A549 (cell line): ENCODE results near the gene OSGIN1.

Experiments
- CHD4 ChIP-seq: fragments of 200-600 bp; sonication (generic); IDR thresholded peaks from 2 replicates; pipeline ENCODE4 v1.6.1; 2016; ENCODE audit warnings: antibody characterized with exemption, mild to moderate bottlenecking, borderline replicate concordance
- CTCF ChIP-seq: fragments of >200 bp; sonication (Bioruptor Twin); formaldehyde crosslinking; IDR thresholded peaks from 3 replicates; pipeline ENCODE4 v1.5.1; 2016
- GATA3 ChIP-seq: IDR thresholded peaks from 2 replicates; pipeline ENCODE4 v1.6.1; 2012; ENCODE audit warnings: borderline replicate concordance
- MAZ ChIP-seq: fragments of 150-350 bp; IDR thresholded peaks from 2 replicates; pipeline ENCODE4 v1.6.1; 2014; ENCODE audit warnings: antibody characterized with exemption, low read depth, low read length, borderline replicate concordance
- NFE2L2 ChIP-seq: fragments of 150-350 bp; conservative IDR thresholded peaks from 2 replicates; pipeline ENCODE4 v1.6.1; 2014; ENCODE audit warnings: low read length
- PBX3 ChIP-seq: IDR thresholded peaks from 2 replicates; pipeline ENCODE4 v1.6.1; 2012
- POLR2A ChIP-seq: IDR thresholded peaks from 2 replicates; pipeline ENCODE4 v1.6.1; 2012; ENCODE audit warnings: mild to moderate bottlenecking, low read length
- POLR2AphosphoS2 ChIP-seq: conservative IDR thresholded peaks from 2 replicates; pipeline ENCODE4 v1.6.1; 2012; ENCODE audit warnings: low read length, improper control_type of control experiment, inconsistent platforms
- RAD21 ChIP-seq, 2 experiments: fragments of >200 bp in 1 of 2; sonication (Bioruptor Twin) in 1 of 2; formaldehyde crosslinking in 1 of 2; IDR thresholded peaks in 1 of 2; conservative IDR thresholded peaks in 1 of 2; 2 replicates in 1 of 2; 3 replicates in 1 of 2; pipeline ENCODE4 v1.6.1; 2012 to 2018; ENCODE audit warnings: inconsistent platforms in 1 of 2
- REST ChIP-seq: fragments of 200-600 bp; sonication (generic); IDR thresholded peaks from 2 replicates; pipeline ENCODE4 v1.6.1; 2016; ENCODE audit warnings: antibody characterized with exemption, mild to moderate bottlenecking, moderate library complexity
- USF2 ChIP-seq: fragments of 450-650 bp; IDR thresholded peaks from 2 replicates; pipeline ENCODE4 v1.6.1; 2014; ENCODE audit warnings: antibody characterized with exemption
- TF ChIP-seq, protein P1 (sequence below): IDR thresholded peaks from 2 replicates; pipeline ENCODE4 v1.6.1; 2012
- TF ChIP-seq, protein P2 (sequence below): fragments of 150-350 bp; IDR thresholded peaks from 2 replicates; pipeline ENCODE4 v1.6.1; 2014; ENCODE audit warnings: low read depth, mild to moderate bottlenecking, low read length

DNA sequence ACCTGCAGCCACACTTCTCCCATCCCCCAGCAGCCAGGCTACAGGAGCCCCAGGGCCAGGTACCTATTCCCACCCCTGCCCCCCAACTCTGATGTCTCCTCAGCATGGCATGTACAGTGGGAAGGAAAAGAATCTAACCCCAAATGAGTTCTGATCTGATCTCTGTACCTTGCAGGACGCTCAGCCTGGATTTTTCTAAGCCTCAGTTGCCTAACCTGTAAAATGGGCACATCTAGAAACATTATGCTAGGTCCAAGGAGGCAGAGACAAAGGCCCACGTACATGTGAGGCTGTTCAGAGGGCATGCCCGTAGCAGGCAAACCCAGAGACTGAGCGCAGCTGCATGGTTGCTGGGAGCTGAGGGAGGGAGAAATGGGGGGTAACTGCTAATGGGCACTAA lies 54.5 kb downstream of the OSGIN1 start:
- TF ChIP-seq CHD4 = no peak
- no peak for TF ChIP-seq CTCF
- TF ChIP-seq POLR2A = no peak
- no peak for TF ChIP-seq PBX3
- no peak for TF ChIP-seq RAD21 (conservative IDR thresholded peaks at IDR 0.05 in 1 of 2, IDR thresholded peaks at IDR 0.05 in 1 of 2)
- TF ChIP-seq USF2 = no peak
- TF ChIP-seq NFE2L2 = no peak
- no peak for TF ChIP-seq MAZ
- TF ChIP-seq POLR2AphosphoS2 = no peak
- TF ChIP-seq REST = no peak
- no peak for TF ChIP-seq GATA3
- TF ChIP-seq, protein P1, sequence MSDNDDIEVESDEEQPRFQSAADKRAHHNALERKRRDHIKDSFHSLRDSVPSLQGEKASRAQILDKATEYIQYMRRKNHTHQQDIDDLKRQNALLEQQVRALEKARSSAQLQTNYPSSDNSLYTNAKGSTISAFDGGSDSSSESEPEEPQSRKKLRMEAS = no peak
- TF ChIP-seq, protein P2, sequence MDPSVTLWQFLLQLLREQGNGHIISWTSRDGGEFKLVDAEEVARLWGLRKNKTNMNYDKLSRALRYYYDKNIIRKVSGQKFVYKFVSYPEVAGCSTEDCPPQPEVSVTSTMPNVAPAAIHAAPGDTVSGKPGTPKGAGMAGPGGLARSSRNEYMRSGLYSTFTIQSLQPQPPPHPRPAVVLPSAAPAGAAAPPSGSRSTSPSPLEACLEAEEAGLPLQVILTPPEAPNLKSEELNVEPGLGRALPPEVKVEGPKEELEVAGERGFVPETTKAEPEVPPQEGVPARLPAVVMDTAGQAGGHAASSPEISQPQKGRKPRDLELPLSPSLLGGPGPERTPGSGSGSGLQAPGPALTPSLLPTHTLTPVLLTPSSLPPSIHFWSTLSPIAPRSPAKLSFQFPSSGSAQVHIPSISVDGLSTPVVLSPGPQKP = no peak
